Right lobe of liver (tissue), 4 donors: Measurements from ENCODE around the gene RTN4.

Source experiments
- CTCF ChIP-seq, 4 donors: fragments of 200-600 bp in 3 of 4; fragments of 450-650 bp in 1 of 4; IDR thresholded peaks; one replicate each; pipeline versions ENCODE4 v1.5.1 to v1.8.0; 2016 to 2022; ENCODE audit warnings: antibody characterized with exemption in 4 of 4, mild to moderate bottlenecking in 2 of 4
- POLR2A ChIP-seq: fragments of 450-650 bp; IDR thresholded peaks from one replicate; pipeline ENCODE4 v1.6.1; 2017; ENCODE audit warnings: antibody characterized with exemption, mild to moderate bottlenecking
- donor health status: DM: no; HTN: no; CAD: no.
- donor health status: DM: no; HTN: no; CAD: no.
- donor health status: DM: no; HTN: yes; CAD: no.

- TF ChIP-seq CTCF (IDR thresholded peaks at IDR 0.05) (no peak), POLR2A (no peak)
These were observed 49.2 kb upstream of the RTN4 start for GRCh38 chr2:55099493-55099877.
